B cell (primary cell): Measurements from ENCODE around the gene OR14A16.

Experiments used
- CTCF ChIP-seq: fragments of 200-600 bp; IDR thresholded peaks from one replicate; pipeline ENCODE4 v1.8.0; 2022; ENCODE audit warnings: antibody characterized with exemption, mild to moderate bottlenecking
- EZH2 ChIP-seq: IDR thresholded peaks from 2 replicates; pipeline ENCODE4 v1.6.1; 2012; ENCODE audit warnings: borderline replicate concordance, low read depth, mild to moderate bottlenecking, moderate library complexity, low read length; ENCODE audit not compliant: insufficient read depth, poor library complexity, severe bottlenecking

- TF ChIP-seq CTCF = no peak
- no peak for TF ChIP-seq EZH2
Measured at GRCh38 chr1:247833601-247834000, 9.7 kb upstream of the OR14A16 start.
